Measurements from ENCODE around the gene EEF2.
"Not testable (repeated sequence)": the region's sequence is repeated elsewhere in the genome, so short reads cannot be mapped to it uniquely, and the experiment has no call there.

Gene EEF2

DNA sequence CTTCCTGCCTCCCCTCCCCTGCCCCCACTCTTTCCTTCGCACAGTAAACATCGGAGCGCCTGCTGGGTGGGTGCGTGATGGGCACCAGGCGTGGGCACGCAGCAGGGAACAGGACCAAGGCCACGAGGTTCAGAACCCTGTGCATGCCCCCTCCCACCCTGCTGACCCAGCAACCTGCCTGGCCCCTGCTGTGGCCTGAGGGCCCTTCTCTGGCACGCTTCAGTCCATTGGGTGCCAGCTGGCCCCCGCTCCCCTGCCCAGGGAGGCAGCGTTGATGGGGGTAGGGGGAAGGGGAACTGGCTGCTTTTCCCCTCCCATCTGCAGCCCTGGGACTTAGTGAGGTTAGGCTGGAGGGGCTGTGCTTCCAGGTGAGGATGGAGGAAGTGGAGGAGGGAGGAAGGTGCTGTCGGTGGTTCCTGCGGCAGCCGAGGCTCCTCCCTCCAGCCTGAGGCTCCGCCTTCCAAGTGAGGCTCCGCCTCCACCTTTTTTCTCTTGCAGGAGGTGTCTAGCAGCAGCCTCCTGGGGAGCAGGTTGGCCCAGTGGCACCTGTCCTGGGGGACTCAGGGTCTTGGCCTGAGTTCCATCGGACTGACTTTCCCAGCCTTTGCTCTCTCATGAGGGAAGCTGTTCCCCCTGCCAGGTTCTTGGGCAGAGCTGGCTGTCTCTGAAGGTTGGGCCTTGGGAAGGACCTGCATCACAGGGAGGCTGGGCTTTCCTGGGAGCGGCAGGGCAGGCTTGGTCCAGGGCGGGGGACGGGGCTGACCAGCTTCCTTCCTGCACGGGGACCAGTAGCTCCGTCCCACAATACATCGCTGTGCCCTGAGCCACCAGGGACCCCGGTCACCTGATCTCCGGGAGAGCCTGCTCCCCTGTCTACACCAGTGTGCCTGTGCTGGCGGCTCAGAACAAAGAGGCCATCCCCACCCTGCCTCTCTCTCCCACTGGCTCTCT, 29.6 kb upstream of the EEF2 start:
- DNase-seq: peak; percentile 36

DNA sequence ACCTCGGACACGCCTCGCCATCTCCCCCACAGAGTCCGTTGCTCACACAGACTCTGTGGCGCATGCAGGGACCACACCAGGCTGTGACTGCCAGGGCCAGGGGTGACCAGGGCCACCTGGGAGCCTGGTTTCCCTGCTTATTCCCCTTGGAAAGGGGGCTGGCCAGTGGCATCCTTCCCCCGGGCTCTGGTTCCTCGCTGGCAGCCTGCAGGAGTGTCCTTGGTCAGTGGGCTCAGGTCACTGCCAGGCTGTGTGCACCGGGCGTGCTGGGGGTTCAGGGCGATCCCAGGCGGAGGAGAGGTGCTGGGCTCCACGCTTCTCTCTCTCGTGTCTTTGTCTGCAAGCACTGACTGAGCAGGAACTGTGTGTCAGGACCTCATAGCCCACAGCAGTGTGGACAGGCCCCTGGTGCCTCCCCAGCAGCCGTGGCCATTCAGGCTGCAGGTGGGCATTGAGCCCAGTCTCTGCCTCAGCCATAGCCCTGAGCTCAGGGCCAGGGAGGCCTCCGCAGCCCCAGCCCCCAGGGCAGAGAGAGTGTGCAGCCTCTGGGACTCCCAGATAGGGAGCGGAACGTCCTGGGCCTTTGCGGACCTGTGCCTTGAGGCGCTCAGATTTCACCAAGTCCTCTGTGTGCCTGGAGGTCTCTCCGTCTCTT, 28.8 kb upstream of the EEF2 start:
- no peak for DNase-seq

DNA sequence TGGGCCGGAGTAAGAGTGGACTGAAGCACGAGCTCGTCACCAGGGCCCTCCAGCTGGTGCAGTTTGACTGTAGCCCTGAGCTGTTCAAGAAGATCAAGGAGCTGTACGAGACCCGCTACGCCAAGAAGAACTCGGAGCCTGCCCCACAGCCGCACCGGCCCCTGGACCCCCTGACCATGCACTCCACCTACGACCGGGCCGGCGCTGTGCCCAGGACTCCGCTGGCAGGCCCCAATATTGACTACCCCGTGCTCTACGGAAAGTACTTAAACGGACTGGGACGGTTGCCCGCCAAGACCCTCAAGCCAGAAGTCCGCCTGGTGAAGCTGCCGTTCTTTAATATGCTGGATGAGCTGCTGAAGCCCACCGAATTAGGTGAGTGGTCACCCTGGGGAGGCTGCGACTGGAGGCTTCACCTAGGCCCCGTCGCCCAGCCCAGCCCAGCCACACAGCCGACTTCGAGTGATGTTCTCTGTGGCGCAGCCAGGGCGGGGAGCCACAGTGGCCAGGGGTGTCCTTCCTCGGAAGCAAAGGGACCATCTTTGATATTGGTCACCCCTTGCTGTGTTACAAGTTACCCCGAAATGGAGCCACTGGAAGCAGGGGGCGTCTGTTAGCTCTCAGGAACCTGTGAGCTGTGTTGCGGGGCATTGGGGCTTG, 27.8 kb upstream of the EEF2 start:
- no peak for DNase-seq

DNA sequence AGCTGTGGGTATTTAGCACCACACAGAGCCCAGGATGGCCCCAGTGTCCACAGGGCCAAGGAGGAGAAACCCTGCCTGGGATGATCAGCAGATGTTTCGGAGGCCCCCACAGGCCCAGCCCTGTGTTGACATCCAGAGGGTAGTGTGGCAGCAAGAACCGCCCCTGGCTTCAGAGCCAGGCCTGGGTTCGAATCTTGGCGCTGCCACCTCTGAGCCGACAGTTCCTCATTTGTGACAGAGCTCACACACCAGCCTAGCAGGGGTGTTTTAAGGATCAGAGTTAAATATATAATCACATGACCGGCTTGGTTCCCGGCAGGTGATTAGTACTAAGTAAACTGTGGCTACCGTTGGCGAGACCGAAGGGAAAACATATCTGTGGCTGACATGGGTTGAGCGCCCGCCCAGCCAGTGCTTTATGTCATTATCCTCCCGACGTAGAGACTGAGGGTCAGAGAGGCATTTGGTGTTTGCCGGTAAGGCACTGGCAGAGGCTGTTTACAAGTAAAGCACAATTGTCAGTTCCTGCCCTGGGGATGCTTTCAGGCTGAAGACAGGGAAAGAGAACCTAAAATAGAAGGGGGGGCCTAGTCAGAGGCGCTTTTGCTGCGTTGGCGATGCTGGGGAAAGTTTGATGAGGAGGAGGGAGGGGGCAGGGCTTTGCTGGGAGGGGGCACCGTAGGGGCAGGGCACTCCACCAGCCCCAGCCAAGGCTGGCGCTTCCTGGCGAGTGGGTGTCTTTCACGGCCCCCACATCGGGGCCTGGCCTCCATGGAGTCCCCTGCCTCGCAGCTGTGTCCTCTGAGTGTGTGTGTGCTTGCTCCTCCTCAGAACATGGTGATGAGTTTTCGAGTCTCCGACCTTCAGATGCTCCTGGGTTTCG, 27.1 kb upstream of the EEF2 start:
- DNase-seq: no peak

DNA sequence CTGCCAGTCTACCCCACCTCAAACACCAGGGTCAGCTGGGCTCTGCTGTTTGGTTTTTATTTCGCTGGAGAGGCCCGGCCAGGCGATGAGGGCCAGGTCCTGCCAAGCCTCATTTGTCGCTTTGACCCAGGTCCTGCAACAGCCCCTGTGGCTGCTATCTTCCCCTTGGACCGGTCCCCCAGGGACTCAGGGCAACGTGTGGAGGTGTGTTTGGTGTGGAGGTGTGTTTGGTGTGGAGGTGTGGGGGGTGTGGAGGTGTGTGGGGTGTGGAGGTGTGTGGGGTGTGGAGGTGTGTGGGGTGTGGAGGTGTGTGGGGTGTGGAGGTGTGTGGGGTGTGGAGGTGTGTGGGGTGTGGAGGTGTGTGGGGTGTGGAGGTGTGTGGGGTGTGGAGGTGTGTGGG, 26.2 kb upstream of the EEF2 start:
- DNase-seq: not testable (repeated sequence)

DNA sequence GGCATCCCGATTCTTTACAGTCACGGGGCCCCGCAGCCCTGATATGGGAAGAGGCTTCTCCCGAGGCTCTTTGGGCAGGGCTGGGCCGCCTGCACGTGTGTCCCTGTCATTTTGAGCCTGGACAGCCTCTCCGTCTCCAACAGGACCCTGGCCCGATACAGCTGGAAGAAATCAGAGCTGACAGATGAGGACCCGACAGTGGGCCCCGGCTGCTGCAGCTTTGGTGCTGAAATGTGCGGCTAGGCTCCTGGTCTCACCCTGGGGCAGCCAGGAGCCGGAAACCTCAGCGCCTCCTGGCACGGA, 25.5 kb upstream of the EEF2 start:
- no peak for DNase-seq

DNA sequence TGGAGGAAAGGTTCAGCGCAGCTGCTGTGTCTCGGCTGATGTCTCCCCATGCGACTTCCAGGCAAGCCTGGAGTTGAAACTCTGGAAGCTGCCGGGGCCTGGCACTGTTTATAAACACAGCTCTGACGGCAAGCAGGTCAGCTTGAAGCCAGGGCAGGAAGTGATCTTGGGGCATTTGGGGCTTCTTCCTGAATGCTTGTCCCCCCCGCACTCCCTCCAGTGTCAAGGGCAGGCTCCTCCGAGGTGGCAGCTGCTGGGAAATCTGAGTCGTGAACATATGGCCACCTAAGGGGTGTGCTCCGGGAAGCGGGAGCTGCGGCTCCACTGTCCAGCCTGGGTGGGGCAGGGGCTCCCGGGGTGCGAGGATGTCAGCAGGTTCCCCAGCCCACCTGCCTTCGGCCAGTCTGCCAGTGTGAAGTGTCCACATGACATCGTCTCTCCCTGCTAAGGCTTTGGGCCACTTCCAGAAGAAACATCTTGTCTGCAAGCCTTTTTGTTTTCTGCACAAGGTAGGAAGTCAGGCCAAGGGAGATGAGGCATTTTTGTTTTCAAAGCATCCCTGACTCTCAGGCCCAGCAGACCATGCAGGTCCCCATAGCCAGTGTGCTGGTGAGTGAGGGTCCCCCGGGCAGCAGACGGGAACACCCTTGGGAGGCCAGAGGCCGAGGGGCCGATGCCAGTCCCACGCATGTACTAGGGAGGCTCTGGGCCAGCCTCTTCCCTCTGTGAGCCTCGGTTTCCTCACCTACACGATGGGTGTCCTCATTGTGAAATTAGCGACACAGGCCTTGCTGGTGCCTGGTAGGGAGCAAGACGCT, 24.9 kb upstream of the EEF2 start:
- DNase-seq: no peak

DNA sequence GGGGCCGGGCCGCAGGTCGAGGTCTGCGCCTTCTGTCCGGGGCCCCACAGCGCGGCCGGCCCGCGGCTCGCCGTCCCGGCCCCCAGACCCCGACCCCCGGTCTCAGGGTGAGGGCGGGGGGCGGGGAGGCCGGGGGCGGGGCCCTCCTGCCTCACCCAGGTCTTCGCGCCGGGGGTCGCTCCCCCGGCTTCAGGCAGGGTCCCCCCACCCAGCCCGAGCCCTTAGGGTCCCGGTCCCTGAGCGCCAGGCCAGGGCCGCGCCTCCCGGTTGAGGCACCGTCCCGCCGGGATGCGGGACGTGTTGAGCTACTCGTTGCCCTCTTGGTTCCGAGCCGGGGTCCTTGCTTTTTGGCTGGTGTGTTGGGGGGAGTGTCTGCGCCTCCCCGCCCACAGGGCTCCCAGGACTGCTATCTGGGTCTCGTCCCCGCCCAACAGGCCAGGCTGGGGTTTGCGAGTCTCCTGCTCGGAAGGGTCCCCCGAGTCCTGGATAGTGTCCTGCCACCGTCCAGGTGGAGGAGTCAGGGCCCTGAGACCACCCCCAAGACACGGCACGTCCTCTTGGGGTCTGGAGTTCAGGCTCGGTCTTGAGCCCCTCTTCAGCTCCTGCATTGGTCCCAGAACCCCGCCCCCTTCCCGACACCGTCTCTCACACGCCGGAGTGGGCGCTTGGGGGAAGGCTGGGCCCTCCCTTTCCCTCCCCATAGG, 22.7 kb upstream of the EEF2 start:
- no peak for DNase-seq

DNA sequence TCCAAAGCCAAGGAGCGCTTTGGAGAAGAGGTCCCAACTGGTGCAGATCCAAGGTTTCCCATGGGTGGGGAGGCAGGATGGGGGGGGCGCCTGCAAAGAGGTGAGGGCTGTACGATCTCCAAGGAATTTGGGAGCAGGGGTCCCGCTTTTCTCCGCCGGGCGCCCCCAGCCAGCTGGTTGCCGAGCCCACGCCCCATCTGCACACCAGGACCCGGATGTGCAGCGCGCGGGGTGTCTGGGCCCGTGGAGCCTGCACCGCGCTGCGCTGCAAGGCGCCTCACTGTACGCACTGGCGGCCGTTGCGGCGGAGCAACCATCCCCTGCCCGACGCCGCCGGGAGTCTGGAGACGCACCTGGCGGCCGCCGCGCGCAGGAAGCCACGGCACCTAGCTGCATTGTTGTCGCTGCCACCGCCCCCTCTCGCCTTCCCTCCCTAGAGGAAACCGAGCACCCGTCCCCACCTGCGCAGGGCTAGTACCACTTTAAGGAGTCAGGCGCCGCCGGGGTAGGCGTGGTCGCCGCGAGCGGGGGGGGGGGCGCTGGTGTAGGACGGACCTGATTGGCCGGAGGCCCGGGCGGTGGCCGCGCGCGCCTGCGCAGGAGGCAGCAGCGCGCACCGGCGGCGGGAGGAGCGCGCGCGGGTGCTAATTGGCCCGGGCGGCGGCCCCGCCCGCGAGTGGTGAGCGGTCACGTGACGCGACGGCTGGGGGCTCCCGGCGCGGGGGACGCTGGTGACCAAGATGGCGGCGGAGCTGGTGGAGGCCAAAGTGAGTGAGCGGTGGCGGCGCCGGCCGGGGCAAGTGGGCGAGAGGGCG, 22.0 kb upstream of the EEF2 start, which contains the start of gene PIAS4:
Gene PIAS4, plus strand, starts transcription at position 716 of the 815 bp plus-strand sequence. Its CDS starts 25 bp downstream, at position 741.
- DNase-seq: peak; percentile 96

DNA sequence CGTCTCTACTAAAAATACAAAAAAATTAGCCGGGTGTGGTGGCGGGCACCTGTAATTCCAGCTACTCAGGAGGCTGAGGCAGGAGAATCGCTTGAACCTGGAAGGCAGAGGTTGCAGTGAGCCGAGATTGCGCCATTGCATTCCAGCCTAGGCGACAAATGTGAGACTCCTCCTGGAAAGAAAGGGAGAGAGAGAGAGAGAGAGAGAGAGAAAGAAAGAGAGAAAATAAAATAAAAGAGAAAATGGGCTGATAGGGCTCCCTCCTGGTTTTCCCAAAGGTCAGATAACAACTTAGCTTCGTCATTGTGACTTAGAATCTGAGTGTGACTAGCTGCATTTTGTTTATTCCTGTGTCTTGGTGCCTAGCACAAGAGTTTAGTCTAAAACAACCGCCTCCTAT, 20.2 kb upstream of the EEF2 start:
- not testable (repeated sequence) for DNase-seq

DNA sequence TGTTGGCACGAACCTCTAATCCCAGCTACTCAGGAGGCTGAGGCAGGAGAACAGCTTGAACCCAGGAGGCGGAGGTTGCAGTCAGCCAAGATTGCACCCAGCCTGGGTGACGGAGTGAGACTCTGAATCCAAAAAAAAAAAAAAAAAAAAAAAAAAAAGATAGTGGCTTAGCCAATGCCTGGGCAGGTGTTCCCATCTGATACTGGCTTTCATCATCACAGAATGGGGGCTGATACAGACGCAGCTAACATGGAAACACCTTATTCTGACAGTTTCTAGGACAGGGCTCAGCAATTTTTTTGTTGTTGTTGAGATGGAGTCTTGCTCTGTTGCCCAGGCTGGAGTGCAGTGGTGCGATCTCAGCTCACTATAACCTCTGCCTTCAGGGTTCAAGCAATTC, 15.5 kb upstream of the EEF2 start:
- not testable (repeated sequence) for DNase-seq

DNA sequence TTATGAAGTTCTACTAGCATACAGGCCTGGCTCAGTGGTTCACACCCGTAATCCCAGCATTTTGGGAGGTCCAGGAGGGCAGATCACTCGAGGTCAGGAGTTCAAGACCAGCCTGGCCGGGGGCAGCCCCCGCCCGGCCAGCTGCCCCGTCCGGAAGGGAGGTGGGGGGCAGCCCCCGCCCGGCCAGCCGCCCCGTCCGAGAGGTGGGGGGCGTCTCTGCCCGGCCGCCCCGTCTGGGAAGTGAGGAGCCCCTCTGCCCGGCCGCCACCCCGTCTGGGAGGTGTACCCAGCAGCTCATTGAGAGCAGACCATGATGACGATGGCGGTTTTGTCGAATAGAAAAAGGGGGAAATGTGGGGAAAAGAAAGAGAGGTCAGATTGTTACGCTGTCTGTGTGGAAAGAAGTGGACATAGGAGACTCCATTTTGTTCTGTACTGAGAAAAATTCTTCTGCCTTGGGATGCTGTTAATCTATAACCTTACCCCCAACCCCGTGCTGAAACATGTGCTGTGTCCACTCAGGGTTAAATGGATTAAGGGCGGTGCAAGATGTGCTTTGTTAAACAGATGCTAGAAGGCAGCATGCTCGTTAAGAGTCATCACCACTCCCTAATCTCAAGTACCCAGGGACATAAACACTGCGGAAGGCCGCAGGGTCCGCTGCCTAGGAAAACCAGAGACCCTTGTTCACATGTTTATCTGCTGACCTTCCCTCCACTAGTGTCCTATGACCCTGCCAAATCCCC, 13.6 kb upstream of the EEF2 start:
- not testable (repeated sequence) for DNase-seq

DNA sequence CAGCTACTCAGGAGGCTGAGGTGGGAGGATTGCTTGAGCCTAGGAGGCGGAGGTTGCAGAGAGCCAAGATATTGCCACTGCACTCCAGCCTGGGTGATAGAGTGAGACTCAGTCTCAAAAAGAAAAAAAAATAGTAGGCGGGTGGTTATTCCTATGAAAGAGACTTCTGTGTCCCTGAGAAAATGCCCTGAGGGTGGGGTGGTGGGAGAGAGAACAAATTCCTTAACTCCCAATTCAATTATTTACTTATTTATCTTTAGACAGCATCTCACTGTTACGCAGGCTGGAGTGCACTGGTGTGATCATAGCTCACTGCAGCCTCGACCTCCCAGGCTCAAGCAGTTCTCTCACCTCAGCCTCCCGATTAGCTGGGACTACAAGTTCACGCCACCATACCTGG, 10.3 kb upstream of the EEF2 start:
- DNase-seq: no peak

DNA sequence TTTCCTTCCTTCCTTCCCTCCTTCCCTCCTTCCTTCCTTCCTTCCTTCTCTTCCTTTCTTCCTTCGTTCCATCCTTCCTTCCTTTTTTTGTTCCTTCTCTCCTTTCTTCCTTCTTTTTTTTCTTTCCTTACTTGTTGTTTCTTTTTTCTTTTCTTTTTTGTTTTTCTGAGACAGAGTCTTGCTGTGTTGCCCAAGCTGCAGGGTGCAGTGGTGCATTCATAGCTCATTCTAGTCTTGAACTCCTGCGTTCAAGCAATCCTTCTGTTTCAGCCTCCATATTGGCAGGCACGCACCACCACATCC, 5.5 kb upstream of the EEF2 start:
- no peak for DNase-seq

DNA sequence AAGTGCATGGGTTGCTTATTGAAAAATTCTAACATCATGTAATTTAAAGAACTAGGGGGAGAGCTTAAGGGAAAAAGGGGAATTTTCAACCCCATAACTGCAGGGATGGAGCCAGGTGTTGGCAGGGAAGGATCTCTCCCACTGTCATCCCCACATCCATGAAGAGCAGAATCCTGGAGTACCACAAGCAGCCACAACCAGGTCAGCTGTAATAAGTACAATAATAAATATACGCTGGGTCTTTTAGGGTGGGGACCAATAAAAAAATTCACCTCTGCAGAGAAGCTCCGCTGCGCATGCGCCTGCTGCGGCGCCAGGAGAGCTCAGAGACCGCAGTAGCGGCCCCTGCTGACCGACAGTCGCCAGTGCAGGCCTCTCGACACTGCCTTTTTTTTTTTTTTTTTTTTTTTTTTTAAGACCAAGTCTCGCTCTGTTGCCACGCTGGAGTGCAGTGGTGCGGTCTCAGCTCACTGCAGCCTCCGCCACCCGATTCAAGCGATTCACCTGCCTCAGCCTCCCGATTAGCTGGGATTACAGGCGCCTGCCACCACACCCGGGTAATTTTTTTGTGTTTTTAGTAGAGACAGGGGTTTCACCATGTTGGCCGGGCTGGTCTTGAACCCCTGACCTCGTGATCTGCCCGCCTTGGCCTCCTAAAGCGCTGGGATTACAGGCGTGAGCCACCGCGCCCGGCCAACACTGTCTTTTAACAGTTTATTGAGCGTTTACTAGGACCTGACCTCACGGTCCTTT, 2.5 kb upstream of the EEF2 start:
- peak; percentile 93 for DNase-seq

DNA sequence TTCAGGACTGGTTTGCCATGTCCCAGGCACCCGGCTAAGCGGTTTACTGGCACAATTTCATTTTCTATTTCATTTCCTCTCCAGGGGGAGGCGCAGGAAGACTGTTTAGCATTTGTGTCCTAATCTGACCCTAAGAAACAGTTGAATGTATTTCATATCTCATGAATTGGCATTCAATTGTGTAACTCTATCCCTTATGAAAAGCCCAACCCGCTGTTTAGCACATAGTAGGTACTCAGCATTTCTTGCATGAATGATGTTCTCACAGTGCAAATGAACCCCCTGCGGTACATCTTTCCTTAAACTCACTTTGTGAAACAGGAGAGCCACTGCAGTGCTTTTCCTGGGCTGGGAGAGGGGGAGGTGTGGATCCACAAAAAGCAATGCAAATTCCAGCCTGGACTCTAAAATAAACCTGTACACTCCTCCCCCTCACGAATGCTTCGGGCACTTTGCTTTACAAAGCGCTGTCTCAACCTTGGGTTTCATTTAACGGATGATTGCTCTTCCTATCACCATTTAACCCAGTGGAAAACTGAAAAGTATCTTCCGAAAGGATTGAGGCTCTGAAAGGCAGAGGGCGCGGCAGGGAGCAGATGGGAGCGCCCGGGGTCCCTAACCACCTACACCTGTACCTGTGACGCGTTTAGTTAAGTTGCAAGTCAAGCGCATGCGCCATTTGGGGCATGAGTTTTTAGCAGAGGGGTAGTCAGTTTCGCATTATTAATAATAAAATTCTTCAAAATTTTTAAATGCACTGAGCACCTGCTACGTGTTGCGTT, 1.2 kb upstream of the EEF2 start:
- DNase-seq: peak; percentile 72

DNA sequence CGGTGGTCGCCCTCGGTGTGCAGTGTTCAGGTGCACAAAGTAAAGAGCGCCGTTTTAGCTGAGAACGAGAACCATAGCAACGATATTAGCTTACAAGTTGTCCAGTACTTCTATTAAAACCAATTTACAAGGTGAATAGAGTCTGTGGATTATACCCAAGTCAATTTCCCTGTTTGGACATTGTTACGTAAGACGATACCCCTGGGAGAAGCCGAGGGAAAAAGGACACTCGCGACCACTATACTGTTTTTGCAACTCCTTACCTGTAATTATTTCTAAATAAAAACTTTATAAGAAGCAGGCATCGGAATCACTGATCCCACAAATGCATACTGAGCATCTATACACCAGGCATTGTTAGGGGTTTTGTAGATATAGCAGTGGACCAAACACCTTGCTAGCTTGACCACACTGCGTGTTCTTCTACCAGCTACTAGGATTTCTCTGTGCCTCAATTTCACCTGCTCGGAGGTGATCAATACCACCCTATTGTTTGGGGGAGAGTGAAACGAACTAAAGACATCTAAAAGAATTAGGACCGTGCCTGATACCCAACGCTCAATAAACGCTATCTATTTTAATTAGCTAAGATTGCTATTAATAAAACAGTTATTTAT, 488 bp upstream of the EEF2 start:
- no peak for DNase-seq

DNA sequence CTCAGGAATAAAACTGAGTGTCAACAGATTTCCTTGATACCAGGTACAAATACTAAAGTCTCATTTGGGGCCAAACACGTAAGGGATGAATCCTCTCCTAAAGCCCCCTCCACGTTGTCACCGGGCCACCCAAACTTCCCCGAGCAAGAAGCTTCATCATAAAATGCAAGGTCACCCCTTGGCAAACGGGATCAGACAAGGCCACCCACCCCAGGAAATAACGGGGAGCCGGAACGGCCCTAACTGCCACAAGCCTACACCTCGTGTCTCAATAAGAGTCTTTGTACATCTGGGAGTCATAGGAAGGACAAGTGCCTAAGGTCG, 717 bp downstream of the EEF2 start:
- no peak for DNase-seq

Data from CD4-positive, alpha-beta T cell treated with Interleukin-15 for 1 hour (primary cell).